NCI-H187 treated with DMSO at 0.1 percent for 48 hours (cell line): ENCODE results near the gene ZNF366.

Source experiments
- DNase-seq: peaks from one replicate; lab custom pipeline; 2025; lab: John Stamatoyannopoulos, UW

Gene ZNF366, protein sequence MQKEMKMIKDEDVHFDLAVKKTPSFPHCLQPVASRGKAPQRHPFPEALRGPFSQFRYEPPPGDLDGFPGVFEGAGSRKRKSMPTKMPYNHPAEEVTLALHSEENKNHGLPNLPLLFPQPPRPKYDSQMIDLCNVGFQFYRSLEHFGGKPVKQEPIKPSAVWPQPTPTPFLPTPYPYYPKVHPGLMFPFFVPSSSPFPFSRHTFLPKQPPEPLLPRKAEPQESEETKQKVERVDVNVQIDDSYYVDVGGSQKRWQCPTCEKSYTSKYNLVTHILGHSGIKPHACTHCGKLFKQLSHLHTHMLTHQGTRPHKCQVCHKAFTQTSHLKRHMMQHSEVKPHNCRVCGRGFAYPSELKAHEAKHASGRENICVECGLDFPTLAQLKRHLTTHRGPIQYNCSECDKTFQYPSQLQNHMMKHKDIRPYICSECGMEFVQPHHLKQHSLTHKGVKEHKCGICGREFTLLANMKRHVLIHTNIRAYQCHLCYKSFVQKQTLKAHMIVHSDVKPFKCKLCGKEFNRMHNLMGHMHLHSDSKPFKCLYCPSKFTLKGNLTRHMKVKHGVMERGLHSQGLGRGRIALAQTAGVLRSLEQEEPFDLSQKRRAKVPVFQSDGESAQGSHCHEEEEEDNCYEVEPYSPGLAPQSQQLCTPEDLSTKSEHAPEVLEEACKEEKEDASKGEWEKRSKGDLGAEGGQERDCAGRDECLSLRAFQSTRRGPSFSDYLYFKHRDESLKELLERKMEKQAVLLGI

DNA sequence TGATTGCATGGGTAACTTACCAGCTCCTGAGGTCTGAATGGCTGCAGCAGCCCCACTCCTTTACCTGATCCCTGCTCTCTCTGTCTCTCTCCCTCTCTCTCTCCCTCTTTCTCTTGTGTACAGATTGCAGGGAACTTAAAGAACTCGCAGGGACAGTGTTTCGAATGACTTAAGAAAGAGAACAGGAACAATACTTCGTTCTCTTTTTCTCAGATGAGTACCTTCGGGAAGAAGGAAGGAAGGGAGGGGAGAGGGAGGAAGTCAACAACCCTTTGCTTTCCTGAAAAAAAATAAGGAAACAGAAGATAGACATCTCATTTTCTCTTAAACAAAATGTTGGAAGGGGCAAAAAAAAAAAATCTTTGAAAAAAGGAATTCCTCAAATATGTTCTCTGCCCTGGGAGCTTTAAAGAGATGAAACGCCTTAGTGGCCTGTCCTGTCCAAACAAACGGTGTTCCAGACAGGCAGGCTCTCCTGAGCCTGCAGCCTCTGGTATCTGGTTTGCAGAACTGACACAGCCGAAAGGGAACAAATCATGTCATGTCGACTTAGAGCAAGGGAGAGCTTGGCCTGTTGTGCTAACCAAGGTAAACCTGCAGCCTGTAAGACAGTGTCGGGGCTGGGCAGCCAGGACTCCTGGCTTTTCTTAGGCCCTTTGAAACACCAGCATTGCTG, at the start of gene ZNF366:
Gene ZNF366, minus strand, starts transcription at position 180 of the 676 bp plus-strand sequence. CDS start 45,914 bp downstream, outside the sequence.
- no peak for DNase-seq

DNA sequence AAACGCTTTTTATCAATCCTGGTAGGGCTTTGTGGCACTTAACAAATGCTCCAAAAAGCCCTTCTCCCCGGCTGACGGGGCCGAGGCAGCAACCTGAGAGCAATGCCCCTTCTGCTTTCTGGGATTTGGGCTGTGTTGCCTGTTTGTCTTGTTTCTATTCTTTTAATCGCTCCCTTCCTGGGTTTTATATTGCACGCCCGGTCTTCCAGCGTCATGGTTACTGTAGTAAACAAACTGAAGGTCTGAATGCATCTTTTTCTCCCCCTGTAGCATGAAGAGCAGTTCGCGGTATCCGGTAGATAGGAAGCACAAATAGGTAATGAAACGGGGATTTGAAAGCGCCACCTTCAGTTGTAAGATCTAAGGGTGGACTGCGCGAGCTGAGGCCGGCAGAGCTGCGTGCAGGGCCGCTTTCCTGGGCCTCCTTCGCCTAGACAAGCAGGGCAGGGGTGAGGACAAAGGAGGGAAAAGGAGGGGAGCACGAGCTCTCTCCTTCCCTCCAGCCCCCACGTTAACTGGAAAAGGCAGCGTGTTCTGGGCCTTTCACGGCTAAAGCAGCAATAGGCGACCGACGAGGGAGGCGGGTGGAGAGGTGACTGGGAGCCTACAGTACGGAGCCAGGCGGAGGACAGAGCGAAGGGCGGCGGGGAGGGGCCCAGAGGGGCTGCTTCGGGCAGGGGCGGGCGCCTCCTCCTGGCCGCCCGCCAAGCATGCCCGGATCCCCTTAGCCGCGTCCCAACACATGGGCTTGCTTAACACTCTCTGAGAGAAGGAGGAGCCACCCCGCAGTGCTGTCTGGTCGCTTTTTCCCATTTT, 49.3 kb upstream of the ZNF366 start:
- DNase-seq: no peak

DNA sequence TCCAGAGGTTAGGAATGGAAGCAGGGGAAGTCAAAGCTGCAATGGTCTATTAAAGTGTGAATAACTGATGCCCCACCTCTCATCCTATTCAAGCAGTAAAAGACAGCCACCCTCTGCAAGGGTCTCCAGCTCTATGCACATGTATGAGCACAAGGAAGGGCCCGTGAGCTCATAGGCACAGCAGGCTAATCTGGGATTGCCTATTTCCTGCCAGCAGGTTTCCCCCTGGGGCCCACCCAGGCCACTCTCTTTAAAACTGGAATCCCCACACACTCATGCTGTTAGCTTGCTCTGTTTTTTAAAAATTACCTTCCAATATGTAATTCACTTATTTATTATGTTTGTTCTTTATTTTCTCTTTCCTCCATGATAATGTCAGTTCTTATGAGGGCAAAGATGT, 48.7 kb upstream of the ZNF366 start:
- no peak for DNase-seq

DNA sequence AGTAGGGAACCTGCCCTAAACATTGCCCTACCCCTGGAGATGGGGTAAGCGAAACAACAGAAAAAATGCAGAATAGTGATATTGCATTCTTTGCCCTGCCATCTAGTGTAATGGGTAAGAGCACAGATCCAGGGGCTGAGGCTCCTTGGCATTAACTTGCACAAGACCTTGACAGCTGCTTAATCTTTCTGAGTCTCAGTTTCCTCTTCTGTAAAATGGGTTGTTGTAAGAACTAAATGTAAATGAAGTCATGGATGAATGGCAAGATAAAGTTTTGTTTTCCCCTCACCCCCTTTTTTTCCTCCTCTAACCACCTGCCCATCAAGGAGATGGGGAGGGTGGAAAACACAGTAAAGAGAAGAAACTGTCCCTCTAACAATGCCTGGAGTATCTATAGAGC, 47.7 kb upstream of the ZNF366 start:
- no peak for DNase-seq

DNA sequence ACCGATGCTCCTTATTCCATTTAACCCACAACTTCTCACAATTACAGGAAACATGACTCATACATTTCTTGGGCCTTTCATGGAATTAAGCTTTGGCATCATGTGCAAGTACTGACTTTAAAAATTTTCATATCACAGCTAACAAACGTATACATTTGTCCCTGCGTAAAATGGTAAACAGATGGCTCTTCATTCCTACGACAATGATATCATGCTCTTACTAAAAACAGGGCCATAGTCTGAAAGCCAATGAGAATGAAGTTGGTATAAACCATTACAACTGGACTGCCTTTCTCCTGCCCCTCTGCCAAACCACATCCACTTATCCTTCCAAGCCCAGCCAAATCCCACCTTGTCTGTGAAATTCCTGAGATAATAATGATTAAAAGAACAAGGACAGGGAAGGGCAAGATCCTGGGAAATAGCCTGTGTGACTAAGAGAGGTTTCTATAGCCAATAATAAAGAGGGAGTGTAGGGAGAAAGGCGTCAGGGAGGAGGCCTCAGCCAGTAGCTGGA, 44.9 kb upstream of the ZNF366 start:
- DNase-seq: no peak

DNA sequence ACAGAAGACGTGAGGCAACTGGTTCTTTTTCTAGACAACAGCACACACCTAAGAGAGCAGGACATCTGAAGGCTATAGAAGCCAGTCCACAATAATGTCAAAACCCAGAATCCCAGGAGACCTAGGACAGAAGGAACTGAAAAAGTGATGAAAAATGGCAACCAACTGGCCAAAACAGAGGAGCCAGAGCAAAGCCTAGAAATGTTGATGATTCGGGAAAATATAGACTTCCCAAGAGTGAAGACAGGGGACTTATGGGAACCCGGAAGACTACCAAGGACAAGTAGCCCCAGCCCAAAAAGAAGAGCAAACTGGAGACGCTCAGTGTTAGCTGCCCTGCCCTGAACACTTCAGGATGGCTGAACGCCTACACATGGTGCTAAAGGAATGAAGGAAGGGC, 43.4 kb upstream of the ZNF366 start:
- DNase-seq: no peak

DNA sequence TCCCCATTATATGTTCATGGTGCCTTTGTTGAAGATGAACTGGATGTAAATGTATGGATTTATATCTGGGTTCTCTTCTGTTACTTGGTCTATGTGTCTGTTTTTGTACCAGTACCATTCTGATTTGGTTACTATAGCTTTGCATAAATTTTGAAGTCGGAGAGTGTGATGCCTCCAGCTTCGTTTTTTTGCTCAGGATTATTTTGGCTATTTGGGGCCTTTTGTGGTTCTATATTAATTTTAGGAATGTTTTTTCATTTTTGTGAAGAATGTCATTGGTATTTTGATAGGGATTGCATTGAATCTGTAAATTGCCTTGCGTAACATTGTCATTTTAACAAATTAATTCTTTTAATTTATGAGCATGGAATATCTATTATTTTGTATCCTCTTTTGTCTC, 36.6 kb upstream of the ZNF366 start:
- DNase-seq: no peak

DNA sequence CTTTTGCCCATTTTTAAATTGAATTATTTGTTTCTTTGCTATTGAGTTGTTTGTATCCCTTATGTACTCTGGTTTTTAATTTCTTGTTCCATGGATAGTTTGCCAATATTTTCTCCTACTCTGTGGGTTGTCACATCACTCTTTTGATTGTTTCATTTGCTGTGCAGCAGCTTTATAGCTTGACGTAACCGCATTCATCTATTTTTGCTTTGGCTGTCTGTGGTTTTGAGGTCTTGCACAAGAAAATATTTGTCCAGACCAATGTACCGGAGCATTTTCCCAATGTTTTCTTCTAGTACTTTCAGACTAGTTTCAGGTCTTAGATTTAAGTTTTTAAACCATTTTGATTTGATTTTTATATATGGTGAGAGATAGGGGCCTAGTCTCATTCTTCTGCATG, 36.2 kb upstream of the ZNF366 start:
- no peak for DNase-seq

DNA sequence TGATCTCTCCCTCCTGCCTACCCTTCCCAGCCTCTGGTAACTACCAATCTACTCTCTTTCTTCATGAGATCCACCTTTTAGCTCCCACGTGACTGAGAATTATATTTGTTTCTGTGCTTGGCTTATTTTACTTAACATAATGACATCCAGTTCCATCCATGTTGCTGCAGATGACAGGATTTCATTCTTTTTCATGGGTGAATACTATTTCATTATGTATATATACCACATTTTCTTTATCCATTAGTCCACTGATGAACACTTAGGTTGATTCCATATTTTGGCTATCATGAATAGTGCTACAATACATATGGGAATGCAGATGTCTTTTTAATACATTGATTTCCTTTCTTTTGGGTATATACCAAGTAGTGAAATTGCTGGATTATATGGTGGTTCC, 35.5 kb upstream of the ZNF366 start:
- no peak for DNase-seq

DNA sequence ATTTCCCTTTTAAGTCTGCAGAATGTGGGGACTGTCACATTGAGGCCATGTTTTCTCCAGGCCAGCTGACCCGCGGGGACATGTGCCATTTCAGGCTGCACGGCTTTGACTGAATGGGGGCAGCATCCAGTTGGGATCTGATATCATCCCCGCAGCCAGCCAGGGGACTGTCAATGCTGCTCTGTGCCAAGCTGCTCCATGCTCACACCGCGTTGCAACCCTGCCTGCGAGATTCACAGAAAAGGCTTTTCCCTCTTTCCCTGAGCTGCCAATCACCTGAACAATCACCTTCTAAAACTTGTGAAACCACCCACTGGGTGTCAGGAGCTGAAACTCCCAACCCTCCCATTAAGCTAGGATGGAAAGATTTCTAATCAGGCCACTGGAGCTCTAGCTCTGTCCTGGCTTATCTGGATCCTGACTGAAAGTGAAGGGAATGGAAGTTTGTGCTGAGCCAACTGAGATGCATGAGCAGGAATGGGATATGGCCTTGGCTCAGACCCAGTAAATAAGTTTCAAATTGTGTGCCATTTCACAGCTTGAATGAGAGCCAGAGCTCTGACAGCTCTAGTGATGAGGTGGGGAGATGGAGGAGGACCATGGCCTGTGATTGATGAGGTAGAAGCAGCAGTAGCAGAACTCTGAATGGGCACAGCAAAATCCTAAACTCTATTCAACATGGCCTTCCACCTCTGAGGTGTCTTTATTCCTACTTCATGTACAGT, 34.5 kb upstream of the ZNF366 start:
- DNase-seq: no peak

DNA sequence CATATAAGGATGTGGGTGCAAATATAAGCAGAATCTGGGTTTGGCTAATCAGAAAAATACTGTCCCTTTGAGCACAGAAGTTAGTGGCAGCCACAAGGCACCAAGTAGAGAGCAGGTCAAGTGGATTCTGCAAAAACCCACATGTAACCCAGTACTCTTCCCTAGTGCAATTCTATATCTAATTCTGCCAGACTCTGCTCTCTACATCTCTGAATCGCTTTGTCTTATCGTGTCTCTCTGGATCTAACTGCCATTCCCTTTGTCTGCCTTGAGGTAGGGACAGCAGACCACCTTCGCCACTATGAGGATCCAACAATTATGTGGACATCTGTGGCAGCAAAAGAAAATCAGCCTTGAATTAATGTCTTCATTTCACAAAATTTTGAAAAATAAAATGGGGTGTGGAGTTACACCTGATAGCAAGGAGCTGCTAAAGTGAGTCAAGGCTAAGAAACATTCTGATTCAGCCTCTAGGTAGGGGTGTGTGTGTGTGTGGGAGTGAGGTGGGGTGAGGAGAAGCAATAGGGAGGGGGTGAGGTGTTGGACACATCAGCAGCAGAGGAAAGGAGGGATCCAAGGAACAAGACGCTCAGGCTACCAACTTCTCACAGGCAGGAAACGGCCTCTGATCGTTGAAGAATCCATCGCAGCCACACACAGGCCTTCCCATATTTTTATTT, 33.7 kb upstream of the ZNF366 start:
- no peak for DNase-seq

DNA sequence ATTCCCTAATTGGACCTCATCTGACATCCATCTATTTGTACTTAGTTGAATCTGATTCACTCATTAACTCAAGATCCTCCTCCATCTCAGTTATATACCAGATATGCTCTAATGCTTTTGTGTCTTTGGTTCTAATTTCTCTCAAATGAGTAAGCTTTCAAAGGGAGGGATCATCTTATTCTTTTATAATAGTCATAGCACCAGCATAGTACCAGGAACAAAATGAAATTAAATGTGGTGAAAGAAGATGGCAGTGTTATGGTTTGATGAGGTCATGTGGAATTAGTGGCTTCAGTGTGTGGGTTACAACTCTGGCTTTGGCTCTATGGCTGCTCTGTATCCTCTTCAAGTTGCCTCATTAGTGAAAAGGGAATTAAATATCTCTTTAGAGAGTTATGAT, 32.5 kb upstream of the ZNF366 start:
- DNase-seq: no peak

DNA sequence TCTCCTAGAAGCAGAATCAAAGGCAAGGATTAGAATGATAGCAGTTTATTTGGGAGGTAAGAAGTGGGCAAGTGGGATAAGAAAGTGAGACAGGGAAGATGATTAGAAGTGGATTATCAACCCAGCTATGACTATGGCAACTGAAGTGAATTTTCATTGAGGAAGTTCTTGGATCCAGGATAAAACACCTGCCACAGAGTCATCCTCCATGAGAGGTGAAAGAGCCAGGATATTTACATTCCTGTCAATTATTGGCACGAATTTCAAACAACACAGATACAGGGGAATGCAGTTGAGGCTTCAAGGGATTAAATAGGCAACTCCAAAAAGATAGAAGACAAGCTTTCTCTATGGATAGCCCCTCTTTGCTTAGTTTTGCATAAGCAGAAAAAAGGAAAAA, 31.8 kb upstream of the ZNF366 start:
- no peak for DNase-seq

DNA sequence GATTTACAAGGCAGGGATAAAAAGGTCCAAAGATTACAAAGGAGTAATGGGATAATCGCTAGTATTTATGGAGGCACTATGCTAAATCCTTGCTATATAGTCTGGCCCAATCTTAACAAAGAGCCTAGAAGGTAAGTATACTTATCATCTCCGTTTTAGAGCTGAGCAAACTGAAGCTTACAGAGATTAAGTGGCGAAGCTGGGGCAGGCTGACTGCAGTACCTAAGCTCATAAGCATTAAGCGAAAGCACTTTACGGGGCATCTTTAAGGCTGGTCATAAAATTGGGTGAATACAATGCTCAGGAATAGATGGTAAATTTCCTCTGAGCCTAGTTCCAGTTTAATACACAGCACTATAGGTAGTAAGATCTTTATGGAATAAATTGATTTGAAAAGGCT, 30.0 kb upstream of the ZNF366 start:
- no peak for DNase-seq

DNA sequence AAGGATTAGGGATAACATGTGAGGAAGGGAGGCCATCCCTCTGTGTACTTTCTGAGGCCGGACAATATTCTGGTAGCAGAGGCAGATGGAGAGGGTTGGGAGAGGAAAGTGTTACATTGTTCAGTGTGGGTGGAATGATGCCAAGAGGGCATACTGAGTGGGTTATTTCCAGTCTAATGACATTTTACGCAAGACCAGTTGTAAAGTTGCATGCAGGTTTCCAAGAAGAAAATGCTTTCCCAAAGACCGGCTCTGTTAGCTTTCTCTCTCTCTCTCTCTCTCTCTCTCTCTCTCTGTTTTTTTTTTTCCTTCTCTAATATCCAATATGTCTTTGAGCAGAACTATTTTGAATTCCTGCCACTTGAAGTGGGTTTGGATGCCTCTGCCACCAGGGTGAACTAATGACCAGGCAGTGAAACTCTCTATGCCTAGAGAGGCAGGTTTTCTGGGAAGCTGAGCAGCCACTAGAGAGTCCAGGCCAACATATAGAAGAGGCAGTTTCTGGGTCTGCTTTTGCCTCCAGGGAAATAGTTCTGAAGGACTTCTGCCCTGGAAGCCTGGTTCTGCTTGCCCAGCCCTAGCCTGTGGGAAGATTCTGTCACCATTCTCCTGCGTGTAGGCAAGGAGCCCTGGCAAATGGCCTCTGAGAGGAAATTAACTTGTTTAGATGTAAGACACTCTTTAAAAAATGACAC, 24.4 kb upstream of the ZNF366 start:
- no peak for DNase-seq

DNA sequence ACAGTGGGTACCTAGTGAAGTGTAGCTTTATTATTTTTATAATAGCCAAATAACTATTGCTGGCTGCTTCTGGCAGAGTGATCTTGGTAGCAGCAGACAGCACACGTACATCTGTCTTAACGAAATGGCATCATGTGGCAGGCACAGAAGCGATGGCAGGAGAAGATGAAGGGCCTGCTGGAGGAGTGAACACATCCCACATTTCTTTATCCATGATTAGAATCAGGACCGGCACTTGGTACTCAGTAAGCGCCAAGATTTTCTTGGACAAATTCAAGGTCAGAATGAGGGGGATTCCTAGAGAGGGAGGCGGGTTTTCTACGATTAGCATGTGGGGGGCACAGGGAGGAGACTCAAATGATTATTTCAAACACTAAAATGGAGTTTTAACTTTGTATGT, 23.0 kb upstream of the ZNF366 start:
- no peak for DNase-seq

DNA sequence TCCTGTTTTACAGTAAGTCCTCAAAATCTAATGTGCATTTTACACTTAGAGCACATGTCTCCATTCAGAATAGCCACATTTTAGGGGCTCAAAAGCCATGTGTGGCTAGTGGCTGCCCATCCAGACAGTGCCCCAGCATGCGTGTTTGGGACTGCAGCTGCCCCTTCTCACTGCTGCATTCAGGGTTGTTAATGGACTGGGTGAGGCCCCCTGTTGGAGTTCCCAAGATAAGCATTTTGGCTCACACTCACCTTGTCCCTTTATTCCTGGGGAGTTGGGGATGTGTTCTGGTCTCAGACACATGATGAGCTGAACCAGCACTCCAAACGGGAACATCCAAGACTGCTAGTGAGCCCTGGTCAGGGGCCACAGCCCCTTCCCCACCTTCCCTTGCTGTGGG, 22.2 kb upstream of the ZNF366 start:
- no peak for DNase-seq

DNA sequence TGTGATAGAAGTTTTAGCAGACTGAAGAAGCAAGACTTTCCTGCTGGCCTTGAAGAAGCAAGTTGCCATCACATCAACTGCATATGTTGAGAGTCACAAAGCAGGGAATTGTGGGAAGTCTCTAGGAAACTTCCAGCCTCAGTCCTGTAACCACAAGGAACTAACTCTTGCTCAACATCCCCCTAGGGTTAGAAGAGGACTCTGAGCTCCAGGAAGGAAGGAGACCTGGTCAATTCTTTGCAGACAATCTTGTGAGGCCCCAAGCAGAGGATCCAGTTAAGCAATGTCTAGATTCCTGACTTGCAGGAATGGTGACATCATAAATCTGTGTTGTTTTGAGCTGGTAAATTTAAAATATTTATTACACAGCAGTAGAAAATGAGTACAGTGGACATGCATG, 18.6 kb upstream of the ZNF366 start:
- no peak for DNase-seq

DNA sequence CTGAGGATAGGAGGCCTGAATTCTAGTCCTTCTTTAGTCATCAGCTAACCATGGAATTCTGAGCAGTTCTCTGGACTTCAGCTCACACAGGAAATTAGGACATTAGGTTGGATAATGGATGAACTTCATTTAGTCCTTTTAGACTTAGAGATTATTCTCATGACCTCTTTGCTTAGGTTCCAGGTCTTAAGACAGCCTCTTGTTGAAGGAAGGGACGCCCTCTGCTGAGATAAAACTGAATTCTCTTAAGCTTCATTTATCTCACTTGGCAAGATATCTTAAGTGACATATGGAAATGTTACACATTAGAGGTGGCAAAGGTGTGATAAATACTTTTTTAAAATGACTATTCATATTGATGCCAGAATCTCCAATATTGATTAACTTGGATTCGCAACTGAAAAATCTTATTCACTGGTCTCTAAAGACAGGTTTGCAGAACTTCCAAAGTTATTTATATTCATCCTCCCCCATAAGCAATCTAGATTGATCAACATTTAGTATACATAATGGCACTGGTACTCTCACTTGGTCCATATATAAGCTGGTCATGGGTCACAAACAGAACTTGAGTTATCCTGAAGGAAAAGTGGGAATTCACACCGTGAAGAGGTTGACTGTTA, 16.9 kb upstream of the ZNF366 start:
- no peak for DNase-seq

DNA sequence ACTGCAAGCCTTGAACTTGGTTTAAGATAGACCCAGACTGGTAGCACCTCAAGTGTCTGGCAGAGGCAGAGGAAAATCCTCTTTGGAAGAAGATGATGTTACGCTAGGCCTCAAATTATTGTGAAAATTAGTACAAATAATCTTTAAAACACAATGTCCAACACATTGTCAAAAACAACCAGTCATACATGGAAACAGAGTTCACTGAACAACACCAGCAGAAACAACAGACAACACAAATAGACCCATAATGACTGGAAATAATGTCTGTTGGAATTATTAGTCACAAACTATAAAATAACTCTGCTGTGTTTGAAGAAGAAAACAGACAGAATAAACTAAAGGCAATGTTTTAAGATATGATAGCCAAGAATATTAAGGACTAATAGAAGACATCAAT, 15.4 kb upstream of the ZNF366 start:
- no peak for DNase-seq
